Gastrocnemius medialis (tissue), 4 donors: ENCODE results near the gene NLGN3.

ENCODE experiments used
- CTCF ChIP-seq, 5 experiments: fragments of 450-650 bp in 3 of 5; fragments of 200-600 bp in 2 of 5; sonication (generic) in 2 of 5; IDR thresholded peaks in 4 of 5; conservative IDR thresholded peaks in 1 of 5; 1 replicate in 4 of 5; 2 replicates in 1 of 5; pipeline ENCODE4 v1.5.1; 2016 to 2019; ENCODE audit warnings: antibody characterized with exemption in 5 of 5, mild to moderate bottlenecking in 3 of 5, moderate library complexity in 3 of 5
- POLR2A ChIP-seq, 2 donors: fragments of 450-650 bp; IDR thresholded peaks; one replicate each; pipeline ENCODE4 v1.6.1; 2017; ENCODE audit warnings: antibody characterized with exemption in 2 of 2, mild to moderate bottlenecking in 2 of 2, moderate library complexity in 2 of 2

- no peak for TF ChIP-seq CTCF (IDR thresholded peaks at IDR 0.05 in 4 of 5, conservative IDR thresholded peaks at IDR 0.05 in 1 of 5)
- TF ChIP-seq POLR2A (IDR thresholded peaks at IDR 0.05) = no peak
Observed at GRCh38 chrX:71131510-71131909, 13.1 kb upstream of the NLGN3 start.
